Measurements from ENCODE around the gene RBM22.
"Not testable (repeated sequence)": the region's sequence is repeated elsewhere in the genome, so short reads cannot be mapped to it uniquely, and the experiment has no call there.

Gene RBM22

DNA sequence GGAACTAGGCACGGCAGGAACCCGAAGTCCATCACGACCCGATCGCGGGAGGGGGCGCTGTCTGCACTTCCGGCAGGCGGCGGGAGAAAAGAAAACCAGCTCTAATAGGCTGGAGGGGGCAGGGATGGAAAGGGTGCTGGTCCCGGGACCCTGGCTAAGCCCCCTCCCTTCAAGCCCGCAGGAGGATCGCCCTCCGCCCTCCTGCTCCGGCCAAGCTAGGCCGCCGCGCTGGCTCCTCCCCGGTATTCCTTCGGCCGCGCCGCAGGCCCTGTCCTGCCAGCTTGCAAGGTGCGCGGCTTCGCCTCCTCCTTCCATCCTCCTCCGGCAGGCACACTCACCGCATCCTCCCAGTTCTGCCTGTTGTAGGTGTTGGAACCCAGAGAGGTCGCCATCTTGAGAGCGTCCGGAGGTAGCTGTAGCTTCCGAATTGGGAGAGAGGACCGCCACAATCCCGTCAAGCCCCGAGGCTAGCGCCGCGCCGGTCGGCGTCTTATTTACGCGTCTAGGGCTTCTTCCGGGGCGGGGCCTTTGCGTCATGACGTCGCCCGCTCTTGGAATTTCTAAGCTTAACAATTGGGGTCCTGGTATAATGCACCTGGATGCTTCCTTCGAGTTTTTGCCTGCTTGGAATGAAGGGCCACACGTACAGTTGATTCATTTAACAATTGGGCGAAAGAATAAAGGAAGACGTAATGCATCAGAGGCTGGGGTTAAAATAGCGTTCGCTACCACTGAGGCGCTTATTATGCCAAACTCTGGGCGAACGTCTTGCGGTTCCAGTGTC, at the start of gene RBM22:
Gene RBM22 (minus strand): TSS at position 469 of the 784 bp plus-strand sequence. CDS start 77 bp downstream, at position 392.
- DNase-seq (ENCODE audit: low spot score) = peak; percentile 89
- TF ChIP-seq, protein P1, sequence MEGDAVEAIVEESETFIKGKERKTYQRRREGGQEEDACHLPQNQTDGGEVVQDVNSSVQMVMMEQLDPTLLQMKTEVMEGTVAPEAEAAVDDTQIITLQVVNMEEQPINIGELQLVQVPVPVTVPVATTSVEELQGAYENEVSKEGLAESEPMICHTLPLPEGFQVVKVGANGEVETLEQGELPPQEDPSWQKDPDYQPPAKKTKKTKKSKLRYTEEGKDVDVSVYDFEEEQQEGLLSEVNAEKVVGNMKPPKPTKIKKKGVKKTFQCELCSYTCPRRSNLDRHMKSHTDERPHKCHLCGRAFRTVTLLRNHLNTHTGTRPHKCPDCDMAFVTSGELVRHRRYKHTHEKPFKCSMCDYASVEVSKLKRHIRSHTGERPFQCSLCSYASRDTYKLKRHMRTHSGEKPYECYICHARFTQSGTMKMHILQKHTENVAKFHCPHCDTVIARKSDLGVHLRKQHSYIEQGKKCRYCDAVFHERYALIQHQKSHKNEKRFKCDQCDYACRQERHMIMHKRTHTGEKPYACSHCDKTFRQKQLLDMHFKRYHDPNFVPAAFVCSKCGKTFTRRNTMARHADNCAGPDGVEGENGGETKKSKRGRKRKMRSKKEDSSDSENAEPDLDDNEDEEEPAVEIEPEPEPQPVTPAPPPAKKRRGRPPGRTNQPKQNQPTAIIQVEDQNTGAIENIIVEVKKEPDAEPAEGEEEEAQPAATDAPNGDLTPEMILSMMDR (conservative IDR thresholded peaks at IDR 0.05; ENCODE audit: low read depth) = peak; percentile 84
- ChIA-PET POLR2A (ENCODE audit: low non-redundant PET) (interaction anchor here (0.5 to 1.5 kb wide), 3 partner anchors 58 to 242 kb away, joined by 3 to 8 read pairs (median 4); partner anchors contain the start of gene DCTN4), CTCF (interaction anchor here (0.5 to 2.6 kb wide), 25 partner anchors 8 to 1342 kb away, joined by 3 to 21 read pairs (median 3); partner anchors contain the start of genes IRGM and SMIM3)
- H3K27ac ChIP-seq = peak within 1 kb of the TSS; percentile 89

DNA sequence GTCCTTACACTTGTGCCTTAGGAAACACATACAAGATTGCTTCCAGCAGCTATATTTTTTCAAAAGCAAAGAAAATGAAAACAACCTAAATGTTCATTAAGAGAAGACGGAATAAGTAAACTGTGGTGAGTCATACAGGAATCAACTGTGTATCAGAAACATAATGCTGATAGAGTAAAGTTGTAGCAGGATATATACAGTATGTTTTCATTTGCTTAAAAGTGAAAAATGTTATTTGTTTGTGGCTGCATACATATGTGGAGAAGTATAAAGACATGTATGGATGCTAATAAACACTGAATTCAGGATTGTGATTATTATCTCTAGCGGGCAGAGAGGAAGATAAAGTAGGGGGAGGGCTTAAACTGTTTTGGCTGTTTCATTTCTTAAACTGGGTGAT, 49.6 kb upstream of the RBM22 start:
- CTCF ChIA-PET = interaction anchor here (1.0 kb wide), 1 partner anchor 19 kb away, joined by 3 read pairs; no protein-coding TSS in a partner anchor
- no peak overlapping the region for H3K27ac ChIP-seq
- POLR2A ChIA-PET (ENCODE audit: low non-redundant PET) = no interaction called here
- TF ChIP-seq, protein P1 (conservative IDR thresholded peaks at IDR 0.05; ENCODE audit: low read depth) = no peak
- DNase-seq (ENCODE audit: low spot score) = no peak

DNA sequence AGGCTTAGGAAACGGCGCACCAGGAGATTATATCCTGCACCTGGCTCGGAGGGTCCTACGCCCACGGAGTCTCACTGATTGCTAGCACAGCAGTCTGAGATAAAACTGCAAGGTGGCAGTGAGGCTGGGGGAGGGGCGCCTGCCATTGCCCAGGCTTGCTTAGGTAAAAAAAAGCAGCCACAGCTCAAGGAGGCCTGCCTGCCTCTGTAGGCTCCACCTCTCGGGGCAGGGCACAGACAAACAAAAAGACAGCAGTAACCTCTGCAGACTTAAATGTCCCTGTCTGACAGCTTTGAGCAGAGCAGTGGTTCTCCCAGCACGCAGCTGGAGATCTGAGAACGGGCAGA, 42.3 kb upstream of the RBM22 start:
- peak overlapping the region; percentile 25; the same call in 1 of the 2 replicates for H3K27ac ChIP-seq
- POLR2A ChIA-PET (ENCODE audit: low non-redundant PET); CTCF ChIA-PET; DNase-seq (ENCODE audit: low spot score): not testable (repeated sequence)

DNA sequence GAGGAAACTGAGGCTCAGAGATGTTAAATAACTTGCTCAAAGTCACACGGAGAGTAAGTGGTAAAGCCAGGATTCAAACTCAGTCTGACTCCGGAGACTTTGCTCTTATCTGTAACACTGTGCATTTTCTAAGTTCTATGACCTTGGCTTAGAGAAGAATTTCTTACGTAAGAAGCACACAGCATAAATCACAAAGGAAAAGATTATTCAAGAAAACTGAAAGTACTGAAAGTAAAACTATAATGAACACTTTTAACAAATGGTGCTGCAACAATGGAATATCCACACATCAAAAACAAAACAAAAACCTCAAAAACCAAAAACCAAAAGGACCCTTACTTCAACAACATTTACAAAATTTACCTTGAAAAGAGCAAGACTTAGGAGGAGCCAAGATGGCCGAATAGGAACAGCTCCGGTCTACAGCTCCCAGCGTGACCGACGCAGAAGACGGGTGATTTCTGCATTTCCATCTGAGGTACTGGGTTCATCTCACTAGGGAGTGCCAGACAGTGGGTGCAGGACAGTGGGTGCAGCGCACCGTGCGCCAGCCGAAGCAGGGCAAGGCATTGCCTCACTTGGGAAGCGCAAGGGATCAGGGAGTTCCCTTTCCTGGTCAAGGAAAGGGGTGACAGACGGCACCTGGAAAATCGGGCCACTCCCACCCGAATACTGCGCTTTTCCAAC, 41.7 kb upstream of the RBM22 start:
- DNase-seq (ENCODE audit: low spot score); CTCF ChIA-PET; POLR2A ChIA-PET (ENCODE audit: low non-redundant PET): not testable (repeated sequence)
- H3K27ac ChIP-seq = peak overlapping the region; percentile 25; the same call in 1 of the 2 replicates

DNA sequence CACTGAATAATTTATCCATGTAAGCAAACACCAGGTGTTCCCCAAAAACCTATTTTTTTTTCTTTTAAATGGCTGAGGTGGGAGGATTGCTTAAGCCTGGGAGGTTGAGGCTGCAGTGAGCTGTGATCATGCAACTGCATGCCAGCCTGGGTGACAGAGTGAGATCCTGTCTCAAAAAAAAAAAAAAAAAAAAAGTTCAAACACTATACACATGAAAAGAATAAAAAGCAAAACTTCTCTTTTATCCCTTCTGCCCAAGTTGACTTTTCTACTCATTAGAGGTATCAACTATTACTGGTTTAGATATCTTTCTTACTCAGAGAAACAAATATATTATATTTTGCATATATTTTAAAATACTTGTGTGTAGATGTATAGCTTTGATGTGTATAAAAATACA, 40.1 kb upstream of the RBM22 start:
- CTCF ChIA-PET = interaction anchor here (0.7 kb wide), 2 partner anchors 18 to 40 kb away, joined by 3 read pairs; partner anchors contain the start of gene RBM22
- POLR2A ChIA-PET (ENCODE audit: low non-redundant PET) = no interaction called here
- TF ChIP-seq, protein P1 (conservative IDR thresholded peaks at IDR 0.05; ENCODE audit: low read depth) = no peak
- H3K27ac ChIP-seq = no peak overlapping the region
- DNase-seq (ENCODE audit: low spot score) = no peak

DNA sequence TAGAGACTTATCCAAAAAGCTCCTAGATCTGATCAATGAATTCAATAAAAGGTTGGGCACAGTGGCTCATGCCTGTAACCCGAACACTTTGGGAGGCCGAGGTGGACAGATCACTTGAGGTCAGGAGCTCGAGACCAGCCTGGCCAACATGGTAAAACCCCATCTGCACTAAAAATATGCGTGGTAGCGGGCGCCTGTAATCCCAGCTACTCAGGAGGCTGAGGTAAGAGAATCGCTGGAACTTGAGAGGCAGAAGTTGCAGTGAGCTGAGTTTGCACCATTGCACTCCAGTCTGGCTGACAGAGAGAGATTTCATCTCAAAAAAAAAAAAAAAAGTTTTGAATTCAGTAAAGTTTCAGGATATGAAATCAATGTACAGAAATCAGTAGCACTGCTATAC, 38.0 kb upstream of the RBM22 start:
- no peak for DNase-seq (ENCODE audit: low spot score)
- ChIA-PET POLR2A (ENCODE audit: low non-redundant PET) (no interaction called here), CTCF (interaction anchor here (0.6 kb wide), 3 partner anchors 21 to 264 kb away, joined by 3 to 4 read pairs (median 4); no protein-coding TSS in a partner anchor)
- H3K27ac ChIP-seq = no peak overlapping the region
- TF ChIP-seq, protein P1 (conservative IDR thresholded peaks at IDR 0.05; ENCODE audit: low read depth) = no peak

DNA sequence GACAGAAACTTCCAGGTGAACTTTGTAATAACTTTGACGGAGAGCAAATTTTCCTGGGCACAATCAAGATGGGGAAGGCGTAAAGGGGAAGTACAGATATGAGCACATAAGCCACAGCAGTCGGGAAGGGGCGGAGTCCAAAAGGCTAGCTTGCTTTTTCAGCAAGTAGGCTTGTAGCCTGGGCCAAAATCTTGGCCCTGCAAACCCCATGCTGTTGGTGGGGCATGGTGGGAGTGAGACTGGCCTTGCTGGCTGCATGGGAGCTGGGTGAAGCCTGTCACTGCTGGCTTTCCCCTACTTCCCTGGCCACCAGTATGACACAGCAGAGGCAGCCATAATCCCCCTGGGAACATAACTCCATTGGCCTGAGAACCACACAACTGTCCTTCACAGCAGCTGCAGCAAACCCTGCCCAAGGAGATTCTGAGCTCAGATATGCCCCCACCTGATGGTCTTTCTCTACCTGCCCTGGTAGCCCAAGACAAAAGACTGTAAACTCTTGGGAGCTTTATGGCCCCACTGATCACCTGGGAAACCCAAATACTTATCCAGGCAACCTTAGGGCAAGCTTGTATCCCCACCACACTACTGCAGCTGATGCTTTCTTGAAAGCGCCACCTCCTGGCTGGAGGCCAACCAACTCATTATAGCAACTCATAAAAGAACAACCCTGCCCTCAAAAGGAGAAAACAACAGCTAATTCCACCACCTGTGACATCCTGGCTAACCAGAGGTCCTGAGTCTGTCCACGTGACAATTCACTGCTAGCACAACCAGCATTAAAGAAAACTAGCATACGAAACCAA, 33.9 kb upstream of the RBM22 start:
- no peak for DNase-seq (ENCODE audit: low spot score)
- peak overlapping the region; percentile 12; the same call in 1 of the 2 replicates for H3K27ac ChIP-seq
- CTCF ChIA-PET = interaction anchor here (0.5 to 1.4 kb wide), 4 partner anchors 17 to 81 kb away, joined by 3 to 4 read pairs (median 4); partner anchors contain the start of gene SMIM3
- POLR2A ChIA-PET (ENCODE audit: low non-redundant PET) = interaction anchor here (0.7 kb wide), 1 partner anchor 31 kb away, joined by 5 read pairs; no protein-coding TSS in a partner anchor
- TF ChIP-seq, protein P1 (conservative IDR thresholded peaks at IDR 0.05; ENCODE audit: low read depth) = no peak
